Esophagus squamous epithelium (tissue), 5 donors: ENCODE results near the gene GNG12. TPM values are rescaled to one million over a fixed set of nuclear protein-coding genes. Genes with fewer than 3 reads are reported as not detected.

ENCODE experiments used
- DNase-seq: peaks from one replicate; lab custom pipeline; 2025; lab: John Stamatoyannopoulos, UW
- H3K27ac ChIP-seq, 4 donors: fragments of 200-600 bp; sonication (generic); one replicate each; pipeline ENCODE4 v1.5.1; 2016 to 2019; ENCODE audit warnings: mild to moderate bottlenecking in 1 of 4
- H3K27me3 ChIP-seq, 4 donors: fragments of 200-600 bp; sonication (generic); 1 replicate in 3 of 4; 2 replicates in 1 of 4; pipeline versions ENCODE4 v1.5.1 to v1.6.0; 2017 to 2021; ENCODE audit warnings: antibody characterized with exemption in 1 of 4
- H3K36me3 ChIP-seq, 3 donors: fragments of 200-600 bp; sonication (generic); one replicate each; pipeline ENCODE4 v1.5.1; 2016 to 2019
- H3K4me1 ChIP-seq, 3 donors: fragments of 200-600 bp; sonication (generic); one replicate each; pipeline ENCODE4 v1.5.1; 2017 to 2019
- H3K4me3 ChIP-seq, 4 donors: fragments of 200-600 bp; sonication (generic); 1 replicate in 3 of 4; 2 replicates in 1 of 4; pipeline ENCODE4 v1.5.1; 2016 to 2019; ENCODE audit warnings: mild to moderate bottlenecking in 2 of 4, moderate library complexity in 1 of 4
- H3K9me3 ChIP-seq, 3 donors: fragments of 200-600 bp; sonication (generic); one replicate each; pipeline ENCODE4 v1.5.1; 2016 to 2019
- POLR2A ChIP-seq, 4 donors: fragments of 450-650 bp; IDR thresholded peaks; one replicate each; pipeline ENCODE4 v1.6.1; 2017; ENCODE audit warnings: antibody characterized with exemption in 4 of 4, mild to moderate bottlenecking in 4 of 4, moderate library complexity in 3 of 4
- WGBS, 2 donors: methylation state at CpG; one replicate each; pipeline ENCODE4 v1.1.5; 2018; 5-methylcytosine and 5-hydroxymethylcytosine counted together
- intact Hi-C: fragments of 100-400 bp; cut with DNase I; formaldehyde crosslinking; loops from one replicate; pipeline ENCODE4 v1.15.0; 2022
- total RNA-seq, 4 donors: library from RNA; depleted of rRNA; stranded (reverse); fragments of >200 nt; gene quantifications; one replicate each; pipeline ENCODE4 v1.1.0, GENCODE V29; 2016
- TF ChIP-seq, protein P1 (sequence below), 6 experiments: fragments of 450-650 bp in 4 of 6; fragments of 200-600 bp in 2 of 6; sonication (generic) in 2 of 6; IDR thresholded peaks; one replicate each; pipeline ENCODE4 v1.5.1; 2016 to 2019; ENCODE audit warnings: antibody characterized with exemption in 6 of 6, mild to moderate bottlenecking in 4 of 6, moderate library complexity in 4 of 6
- donor health status: DM: yes; HTN: yes; CAD: no.

GNG12 gene
- total RNA-seq, 4 donors from 2014 or later, result 65.4 to 104 (median 89.9) TPM

DNA sequence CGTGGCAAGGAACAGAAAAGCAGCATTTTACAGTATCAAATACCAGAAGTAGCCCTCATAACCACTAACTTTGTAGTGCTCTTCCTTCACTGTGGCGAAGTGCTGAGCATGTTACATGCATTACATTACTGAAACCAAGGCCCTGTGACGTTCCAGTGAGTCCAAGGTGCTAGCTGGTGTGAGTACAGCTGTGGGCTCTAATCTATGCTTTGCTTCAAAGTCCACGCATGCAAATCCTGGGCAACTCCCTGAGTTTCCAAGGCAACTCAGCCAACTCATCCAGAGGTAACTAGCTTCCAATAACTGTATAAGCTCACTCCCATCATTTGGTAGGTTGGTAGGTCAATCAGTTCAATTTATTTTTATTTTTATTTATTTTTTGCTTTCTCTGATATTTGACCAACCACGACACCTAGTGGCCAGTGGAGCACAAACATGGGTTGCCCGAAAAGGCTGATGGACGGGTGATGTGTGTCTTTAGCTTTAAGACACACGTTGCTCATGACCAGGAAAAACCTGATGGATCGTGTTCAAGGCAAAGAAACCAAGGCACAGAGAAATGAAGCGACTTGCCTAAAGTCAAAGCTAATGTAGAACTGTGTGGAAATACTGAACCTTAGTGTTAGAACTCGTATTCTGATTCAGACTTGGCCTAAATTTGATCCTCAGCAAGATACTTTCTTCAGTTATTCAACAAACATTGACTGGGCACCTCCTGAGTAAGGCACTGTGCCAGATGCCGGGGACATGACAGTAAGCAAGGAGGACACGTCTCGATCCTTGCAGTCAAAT lies 73.0 kb downstream of the GNG12 start:
- no peak overlapping the region for H3K4me3 ChIP-seq
- intact Hi-C loops, result loop anchor here (10.0 kb wide), 1 partner anchor 355 kb away; no protein-coding TSS in a partner anchor
- WGBS, 2 donors, result 15 to 19% methylated on average over 13 to 14 of the region's 14 CpGs
- DNase-seq, result no peak
- no peaks in the 10 kb centered on the region for H3K9me3 ChIP-seq
- no peaks in the 10 kb centered on the region for H3K27me3 ChIP-seq
- no peak for TF ChIP-seq POLR2A (IDR thresholded peaks at IDR 0.05)
- TF ChIP-seq, protein P1, sequence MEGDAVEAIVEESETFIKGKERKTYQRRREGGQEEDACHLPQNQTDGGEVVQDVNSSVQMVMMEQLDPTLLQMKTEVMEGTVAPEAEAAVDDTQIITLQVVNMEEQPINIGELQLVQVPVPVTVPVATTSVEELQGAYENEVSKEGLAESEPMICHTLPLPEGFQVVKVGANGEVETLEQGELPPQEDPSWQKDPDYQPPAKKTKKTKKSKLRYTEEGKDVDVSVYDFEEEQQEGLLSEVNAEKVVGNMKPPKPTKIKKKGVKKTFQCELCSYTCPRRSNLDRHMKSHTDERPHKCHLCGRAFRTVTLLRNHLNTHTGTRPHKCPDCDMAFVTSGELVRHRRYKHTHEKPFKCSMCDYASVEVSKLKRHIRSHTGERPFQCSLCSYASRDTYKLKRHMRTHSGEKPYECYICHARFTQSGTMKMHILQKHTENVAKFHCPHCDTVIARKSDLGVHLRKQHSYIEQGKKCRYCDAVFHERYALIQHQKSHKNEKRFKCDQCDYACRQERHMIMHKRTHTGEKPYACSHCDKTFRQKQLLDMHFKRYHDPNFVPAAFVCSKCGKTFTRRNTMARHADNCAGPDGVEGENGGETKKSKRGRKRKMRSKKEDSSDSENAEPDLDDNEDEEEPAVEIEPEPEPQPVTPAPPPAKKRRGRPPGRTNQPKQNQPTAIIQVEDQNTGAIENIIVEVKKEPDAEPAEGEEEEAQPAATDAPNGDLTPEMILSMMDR (IDR thresholded peaks at IDR 0.05), result peak; percentile 77 to 94 (median 88)
- peaks cover 0 to 41% (median 9%) of the 10 kb centered on the region in 3 donors for H3K4me1 ChIP-seq
- H3K27ac ChIP-seq, result peak overlapping the region; percentile 66 to 83 (median 72)
- peaks cover 0 to 4% (median 0%) of the 10 kb centered on the region in 3 donors for H3K36me3 ChIP-seq

DNA sequence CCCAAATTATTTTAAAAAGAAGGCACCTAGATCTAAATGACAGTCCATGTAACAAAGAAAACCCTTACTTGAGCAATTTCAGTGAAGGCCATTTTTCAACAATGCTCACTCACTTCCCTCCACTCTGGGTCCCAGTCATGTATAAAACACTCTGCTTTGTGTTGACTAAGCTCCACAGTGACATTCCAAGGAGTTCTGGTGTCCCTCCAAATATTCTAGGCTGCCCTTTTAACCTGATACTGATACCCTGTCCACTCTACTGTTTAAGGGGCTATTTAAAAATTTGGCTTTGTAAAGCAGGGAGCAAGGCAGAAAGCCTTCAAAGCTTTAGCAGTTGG lies 73.6 kb downstream of the GNG12 start:
- no peaks in the 10 kb centered on the region for H3K27me3 ChIP-seq
- peak overlapping the region; percentile 48 to 83 (median 68) for H3K27ac ChIP-seq
- no peak overlapping the region for H3K4me3 ChIP-seq
- peaks cover 2 to 47% (median 11%) of the 10 kb centered on the region in 3 donors for H3K4me1 ChIP-seq
- no peaks in the 10 kb centered on the region for H3K9me3 ChIP-seq
- no peak for DNase-seq
- peaks cover 0 to 4% (median 0%) of the 10 kb centered on the region in 3 donors for H3K36me3 ChIP-seq
- intact Hi-C loops, result loop anchor here (5.0 to 10.0 kb wide), 2 partner anchors 227 to 355 kb away; no protein-coding TSS in a partner anchor
- no peak for TF ChIP-seq POLR2A (IDR thresholded peaks at IDR 0.05)

DNA sequence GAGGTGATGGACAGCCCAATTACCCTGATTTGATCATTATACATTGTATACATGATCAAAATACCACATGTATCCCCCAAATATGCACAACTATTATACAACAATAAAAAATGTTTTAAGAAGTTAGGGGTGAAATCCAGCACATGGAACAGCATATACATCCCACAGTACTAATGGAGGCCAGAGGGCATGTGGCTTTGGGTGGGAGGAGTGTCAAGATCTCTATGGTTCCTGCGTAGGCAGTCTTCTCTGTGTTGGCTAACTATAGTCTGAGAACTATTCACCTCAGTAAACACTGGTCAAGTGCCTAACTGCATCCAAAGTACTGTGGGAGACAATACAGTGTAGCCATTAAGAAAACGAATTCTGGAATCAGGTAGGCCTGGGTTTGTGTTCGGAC lies 74.2 kb downstream of the GNG12 start:
- Histone ChIP-seq H3K4me3 (no peak overlapping the region), H3K36me3 (no peaks in the 10 kb centered on the region), H3K27ac (peak overlapping the region in 2 of 4 donors; percentile 66 to 83), H3K27me3 (no peaks in the 10 kb centered on the region), H3K9me3 (no peaks in the 10 kb centered on the region), H3K4me1 (peaks cover 8 to 53% (median 16%) of the 10 kb centered on the region in 3 donors)
- no peak for TF ChIP-seq POLR2A (IDR thresholded peaks at IDR 0.05)
- 74 to 80% methylated on average over 3 of the region's 3 CpGs for WGBS, 2 donors
- no peak for DNase-seq
- intact Hi-C loops, result loop anchor here (5.0 kb wide), 1 partner anchor 227 kb away; no protein-coding TSS in a partner anchor

DNA sequence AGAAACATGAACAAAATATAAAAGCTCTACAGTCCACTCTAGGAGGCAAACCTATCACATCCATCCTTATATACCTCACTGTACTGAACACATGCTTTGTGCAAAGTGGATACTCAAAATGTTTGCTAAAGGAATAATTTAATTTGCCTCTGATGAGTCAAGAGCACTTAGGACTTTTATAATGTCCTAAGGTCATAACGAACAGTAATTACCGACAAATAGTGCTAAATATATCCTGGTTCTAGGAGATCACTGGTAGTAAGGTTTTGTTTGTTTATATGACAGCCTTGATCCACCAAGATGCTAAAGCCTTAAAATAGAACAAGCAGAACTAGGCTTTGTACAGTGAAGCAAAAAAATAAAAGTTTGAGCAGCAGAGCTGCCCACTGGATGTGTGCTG lies 77.6 kb downstream of the GNG12 start:
- H3K27ac ChIP-seq, result peak overlapping the region in 3 of 4 donors; percentile 79 to 93 (median 87)
- DNase-seq, result no peak
- no peak for TF ChIP-seq POLR2A (IDR thresholded peaks at IDR 0.05)
- TF ChIP-seq, protein P1 (IDR thresholded peaks at IDR 0.05), result no peak
- H3K4me1 ChIP-seq, result peaks cover 16 to 77% (median 36%) of the 10 kb centered on the region in 3 donors
- intact Hi-C loops, result loop anchor here (5.0 kb wide), 1 partner anchor 223 kb away; no protein-coding TSS in a partner anchor
- 54 to 61% methylated on average over 2 of the region's 2 CpGs for WGBS, 2 donors
- no peaks in the 10 kb centered on the region for H3K27me3 ChIP-seq
- H3K9me3 ChIP-seq, result no peaks in the 10 kb centered on the region
- H3K36me3 ChIP-seq, result no peaks in the 10 kb centered on the region
- no peak overlapping the region for H3K4me3 ChIP-seq

DNA sequence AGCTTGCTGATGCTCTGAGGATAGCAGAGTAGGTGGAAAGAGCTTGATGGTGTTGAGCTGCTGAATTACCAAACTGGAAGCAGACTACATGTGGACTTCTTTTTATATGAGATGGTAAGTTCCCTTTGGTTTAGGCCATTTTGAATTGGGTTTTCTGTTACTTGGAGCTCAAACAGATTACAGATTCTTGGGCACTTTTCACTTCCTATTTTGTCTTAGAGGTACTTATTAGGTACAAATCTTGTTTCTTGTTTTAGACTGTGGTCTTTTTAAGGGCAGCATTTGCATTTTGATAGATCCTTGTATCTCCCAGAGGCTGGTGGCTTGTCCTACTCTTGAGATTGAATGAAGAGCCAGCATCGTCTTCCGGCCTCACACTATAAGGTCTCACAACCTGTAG lies 78.1 kb downstream of the GNG12 start:
- Histone ChIP-seq H3K4me3 (no peak overlapping the region), H3K36me3 (no peaks in the 10 kb centered on the region), H3K27me3 (no peaks in the 10 kb centered on the region), H3K9me3 (no peaks in the 10 kb centered on the region), H3K4me1 (peaks cover 16 to 77% (median 40%) of the 10 kb centered on the region in 3 donors), H3K27ac (peak overlapping the region; percentile 57 to 93 (median 83))
- intact Hi-C loops, result loop anchor here (5.0 kb wide), 1 partner anchor 223 kb away; no protein-coding TSS in a partner anchor
- WGBS, 2 donors, result 88 to 98% methylated on average over 2 of the region's 2 CpGs
- no peak for TF ChIP-seq POLR2A (IDR thresholded peaks at IDR 0.05)
- TF ChIP-seq, protein P1 (IDR thresholded peaks at IDR 0.05), result no peak
- DNase-seq, result no peak

DNA sequence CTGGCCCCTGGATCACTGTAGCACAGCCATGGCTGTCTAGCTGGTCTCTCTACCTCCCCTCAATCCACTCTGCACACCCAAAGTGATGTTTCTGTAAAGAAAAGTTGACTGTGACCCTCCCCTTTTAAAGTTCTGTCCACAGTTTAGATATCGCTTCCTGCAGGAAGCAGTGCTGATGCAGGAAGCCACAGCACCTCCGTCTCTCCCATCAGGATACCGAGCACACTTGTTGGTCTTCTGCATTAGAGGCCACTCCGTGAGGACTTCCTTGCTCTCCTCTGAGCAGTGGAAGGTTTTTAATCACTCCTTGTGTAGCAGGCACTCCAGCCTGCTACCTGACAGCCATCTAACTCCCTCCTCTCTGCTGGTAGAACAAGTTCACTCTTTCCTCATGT lies 78.7 kb downstream of the GNG12 start:
- H3K4me1 ChIP-seq, result peaks cover 16 to 77% (median 38%) of the 10 kb centered on the region in 3 donors

More for the DNA sequence above, 78.7 kb downstream of the GNG12 start:
- Histone ChIP-seq H3K27me3 (no peaks in the 10 kb centered on the region), H3K9me3 (no peaks in the 10 kb centered on the region), H3K27ac (peak overlapping the region; percentile 57 to 93 (median 83)), H3K36me3 (no peaks in the 10 kb centered on the region), H3K4me3 (no peak overlapping the region)
- 75 to 94% methylated on average over 4 of the region's 4 CpGs for WGBS, 2 donors
- DNase-seq, result no peak
- intact Hi-C loops, result no loop called here
- no peak for TF ChIP-seq POLR2A (IDR thresholded peaks at IDR 0.05)
- TF ChIP-seq, protein P1 (IDR thresholded peaks at IDR 0.05), result no peak
